ENCODE measurements around the gene ATP8B4.

GRCh38 chr15:49988766-49989165 lies 130.3 kb downstream of the ATP8B4 start:
- TF ChIP-seq CTCF (IDR thresholded peaks at IDR 0.05), result no peak
- no peak for TF ChIP-seq POLR2AphosphoS5 (IDR thresholded peaks at IDR 0.05)
- no peak for TF ChIP-seq POLR2A (IDR thresholded peaks at IDR 0.05)
- no peak for TF ChIP-seq EP300 (IDR thresholded peaks at IDR 0.05)
